HCT116 (cell line): Measurements from ENCODE around the gene CALD1. TPM values are rescaled to one million over a fixed set of nuclear protein-coding genes. Genes with fewer than 3 reads are reported as not detected.

Experiments
- ATAC-seq: fragments of 200-7000 bp; cut with Tn5 transposase; 2 replicates; pipeline ENCODE4 v1.9.1; 2020; ENCODE audit warnings: mild to moderate bottlenecking, moderate library complexity
- BruUV-seq: library from RNA; stranded (reverse); fragments of 400-500 nt; replicated peaks from 2 replicates; lab custom pipeline; 2021; lab: Mats Ljungman, UMichigan
- CTCF ChIA-PET: fragments of 300-600 bp; sonication (Branson Sonifier 250); formaldehyde crosslinking; loops from one replicate; lab custom pipeline; 2021; ENCODE audit warnings: antibody characterized with exemption; lab: Charles Lee
- POLR2A ChIA-PET: fragments of 300-600, 350-600 bp; sonication (Branson Sonifier 250); formaldehyde crosslinking; loops from one replicate; lab custom pipeline; 2021; ENCODE audit warnings: antibody characterized with exemption; lab: Charles Lee
- RAD21 ChIA-PET, 2 experiments: fragments of 300-600 bp; sonication (Branson Sonifier 250); formaldehyde crosslinking; loops; one replicate each; lab custom pipeline; 2023; ENCODE audit warnings: low total read pairs in 2 of 2; ENCODE audit not compliant: uncharacterized antibody in 2 of 2, unreplicated experiment in 2 of 2, low non-redundant PET in 1 of 2; lab: Charles Lee
- DNase-seq: peaks from one replicate; pipeline ENCODE4 v3.0.0-alpha.2; 2010; ENCODE audit warnings: low read depth, low spot score
- H2AFZ ChIP-seq: fragments of 200-600 bp; shearing (Covaris generic), sonication (generic); 2 replicates; pipeline ENCODE4 v1.6.1; 2017; ENCODE audit warnings: low read depth, mixed run types, mixed read lengths, antibody characterized with exemption, low read length; ENCODE audit not compliant: poor library complexity, severe bottlenecking
- H3K27ac ChIP-seq: 2 replicates; pipeline ENCODE4 v1.5.1; 2012; ENCODE audit warnings: low read depth, low read length
- H3K27me3 ChIP-seq: fragments of 200-600 bp; sonication (generic); 2 replicates; pipeline ENCODE4 v1.6.1; 2016; ENCODE audit warnings: mixed run types, low read length, mixed read lengths; ENCODE audit not compliant: insufficient read depth
- H3K36me3 ChIP-seq, 2 experiments: fragments of 200-500 bp in 1 of 2; fragments of 200-600 bp in 1 of 2; sonication (Bioruptor generic) in 1 of 2; sonication (generic) in 1 of 2; 2 replicates each; pipeline versions ENCODE4 v1.5.1 to v1.6.1; 2014 to 2016; ENCODE audit warnings: low read length in 2 of 2, inconsistent platforms in 1 of 2, mixed read lengths in 1 of 2, mixed run types in 1 of 2; ENCODE audit not compliant: insufficient read depth in 2 of 2, control insufficient read depth in 1 of 2
- H3K4me1 ChIP-seq, 2 experiments: fragments of 200-600 bp in 1 of 2; sonication (generic) in 1 of 2; 2 replicates each; pipeline versions ENCODE4 v1.5.1 to v1.6.1; 2012 to 2017; ENCODE audit warnings: low read length in 2 of 2, inconsistent platforms in 1 of 2, mild to moderate bottlenecking in 1 of 2, mixed read lengths in 1 of 2, mixed run types in 1 of 2, moderate library complexity in 1 of 2; ENCODE audit not compliant: insufficient read depth in 2 of 2, control insufficient read depth in 1 of 2
- H3K4me2 ChIP-seq: fragments of 200-600 bp; sonication (generic); 2 replicates; pipeline ENCODE4 v1.6.1; 2017; ENCODE audit warnings: mixed run types, low read length, mixed read lengths
- H3K4me3 ChIP-seq, 2 experiments: fragments of 200-600 bp in 1 of 2; sonication (generic) in 1 of 2; replicated peaks in 1 of 2; 2 replicates each; pipeline ENCODE4 v1.5.1; 2011 to 2016; ENCODE audit warnings: low read length in 2 of 2, control low read depth in 1 of 2, low read depth in 1 of 2, mild to moderate bottlenecking in 1 of 2, mixed read lengths in 1 of 2, mixed run types in 1 of 2
- H3K79me2 ChIP-seq: fragments of 200-600 bp; sonication (generic); 2 replicates; pipeline ENCODE4 v1.6.1; 2017; ENCODE audit warnings: mild to moderate bottlenecking, mixed run types, low read length, moderate library complexity, mixed read lengths; ENCODE audit not compliant: insufficient read depth
- H3K9ac ChIP-seq: fragments of 200-600 bp; sonication (generic); 2 replicates; pipeline ENCODE4 v1.6.1; 2016; ENCODE audit warnings: low read length, mixed read lengths
- H3K9me2 ChIP-seq: fragments of 200-600 bp; sonication (generic), shearing (Covaris generic); 2 replicates; pipeline ENCODE4 v1.6.1; 2017; ENCODE audit warnings: mixed run types, mild to moderate bottlenecking, moderate library complexity; ENCODE audit not compliant: insufficient read depth
- H3K9me3 ChIP-seq, 2 experiments: fragments of 200-500 bp in 1 of 2; fragments of 200-600 bp in 1 of 2; sonication (Bioruptor generic) in 1 of 2; sonication (generic) in 1 of 2; 2 replicates each; pipeline ENCODE4 v1.6.1; 2014 to 2017; ENCODE audit warnings: low read length in 2 of 2, mixed read lengths in 2 of 2, inconsistent platforms in 1 of 2, low read depth in 1 of 2, mild to moderate bottlenecking in 1 of 2, mixed run types in 1 of 2, moderate library complexity in 1 of 2; ENCODE audit not compliant: control insufficient read depth in 1 of 2, insufficient read depth in 1 of 2
- H4K20me1 ChIP-seq: fragments of 200-600 bp; sonication (generic), shearing (Covaris generic); 2 replicates; pipeline ENCODE4 v1.6.1; 2017; ENCODE audit warnings: mixed run types, mild to moderate bottlenecking, moderate library complexity; ENCODE audit not compliant: insufficient read depth
- CBX3 ChIP-seq: IDR thresholded peaks from 2 replicates; pipeline ENCODE4 v1.6.1; 2012; ENCODE audit warnings: low read depth
- CEBPB ChIP-seq: IDR thresholded peaks from 2 replicates; pipeline ENCODE4 v1.6.1; 2012; ENCODE audit warnings: low read depth
- EGR1 ChIP-seq: IDR thresholded peaks from 2 replicates; pipeline ENCODE4 v1.6.1; 2012; ENCODE audit warnings: low read depth
- ELF1 ChIP-seq: IDR thresholded peaks from 2 replicates; pipeline ENCODE4 v1.6.1; 2012; ENCODE audit warnings: low read depth, borderline replicate concordance
- EZH2 ChIP-seq: fragments of 200-600 bp; sonication (generic); IDR thresholded peaks from 2 replicates; pipeline ENCODE4 v1.6.1; 2017; ENCODE audit warnings: antibody characterized with exemption, mixed run types
- FOSL1 ChIP-seq: IDR thresholded peaks from 2 replicates; pipeline ENCODE4 v1.6.1; 2012; ENCODE audit warnings: low read depth
- JUND ChIP-seq: IDR thresholded peaks from 2 replicates; pipeline ENCODE4 v1.6.1; 2012
- MAX ChIP-seq: IDR thresholded peaks from 2 replicates; pipeline ENCODE4 v1.6.1; 2012
- POLR2A ChIP-seq: IDR thresholded peaks from 2 replicates; pipeline ENCODE4 v1.7.0; 2011; ENCODE audit warnings: borderline replicate concordance; ENCODE audit not compliant: insufficient read depth, insufficient read length; ENCODE audit errors: extremely low read depth
- POLR2AphosphoS5 ChIP-seq: IDR thresholded peaks from 2 replicates; pipeline ENCODE4 v1.6.1; 2011; ENCODE audit warnings: mild to moderate bottlenecking, low read depth, low read length, moderate library complexity
- RAD21 ChIP-seq: IDR thresholded peaks from 2 replicates; pipeline ENCODE4 v1.6.1; 2012; ENCODE audit warnings: low read depth, mild to moderate bottlenecking
- SIN3A ChIP-seq: IDR thresholded peaks from 2 replicates; pipeline ENCODE4 v1.6.1; 2012; ENCODE audit warnings: low read depth
- SP1 ChIP-seq: IDR thresholded peaks from 2 replicates; pipeline ENCODE4 v1.6.1; 2012; ENCODE audit warnings: low read depth
- SRF ChIP-seq: IDR thresholded peaks from 2 replicates; pipeline ENCODE4 v1.6.1; 2012; ENCODE audit warnings: low read depth
- TCF7L2 ChIP-seq: IDR thresholded peaks from 2 replicates; pipeline ENCODE4 v1.7.0; 2011; ENCODE audit warnings: borderline replicate concordance, inconsistent platforms; ENCODE audit not compliant: insufficient read depth, insufficient read length; ENCODE audit errors: extremely low read depth
- ZFX ChIP-seq: fragments of 450-650 bp; IDR thresholded peaks from 2 replicates; pipeline ENCODE4 v1.6.1; 2017
- ZNF274 ChIP-seq: fragments of 200-500 bp; sonication (Bioruptor generic); IDR thresholded peaks from 2 replicates; pipeline ENCODE4 v1.6.1; 2014; ENCODE audit warnings: mild to moderate bottlenecking, low read depth, low read length, inconsistent platforms
- intact Hi-C: fragments of 100-400 bp; cut with micrococcal nuclease; formaldehyde crosslinking; loops from 2 replicates; pipeline ENCODE4 v1.10.0; 2022
- total RNA-seq: library from RNA; stranded (reverse); gene quantifications from one replicate; pipeline ENCODE4 v1.2.1, GENCODE V29; 2021; ENCODE audit not compliant: unreplicated experiment
- TF ChIP-seq, protein P1 (sequence below): IDR thresholded peaks from 2 replicates; pipeline ENCODE4 v1.6.1; 2011; ENCODE audit warnings: mild to moderate bottlenecking, low read length, moderate library complexity; ENCODE audit not compliant: insufficient replicate concordance; ENCODE audit errors: extremely low read depth
- TF ChIP-seq, protein P2 (sequence below): IDR thresholded peaks from 2 replicates; pipeline ENCODE4 v1.6.1; 2012; ENCODE audit warnings: low read depth
- TF ChIP-seq, protein P3 (sequence below), 3 experiments: fragments of 200-600 bp in 1 of 3; sonication (generic) in 1 of 3; IDR thresholded peaks in 2 of 3; conservative IDR thresholded peaks in 1 of 3; 2 replicates each; pipeline ENCODE4 v1.5.1; 2012 to 2017; ENCODE audit warnings: low read depth in 2 of 3, low read length in 2 of 3, antibody characterized with exemption in 1 of 3, borderline replicate concordance in 1 of 3, control low read depth in 1 of 3, mild to moderate bottlenecking in 1 of 3, mixed read lengths in 1 of 3, mixed run types in 1 of 3, moderate library complexity in 1 of 3; ENCODE audit not compliant: insufficient read depth in 1 of 3

The CALD1 gene
- total RNA-seq, 1 experiment from 2014 or later: 66.8 TPM

DNA sequence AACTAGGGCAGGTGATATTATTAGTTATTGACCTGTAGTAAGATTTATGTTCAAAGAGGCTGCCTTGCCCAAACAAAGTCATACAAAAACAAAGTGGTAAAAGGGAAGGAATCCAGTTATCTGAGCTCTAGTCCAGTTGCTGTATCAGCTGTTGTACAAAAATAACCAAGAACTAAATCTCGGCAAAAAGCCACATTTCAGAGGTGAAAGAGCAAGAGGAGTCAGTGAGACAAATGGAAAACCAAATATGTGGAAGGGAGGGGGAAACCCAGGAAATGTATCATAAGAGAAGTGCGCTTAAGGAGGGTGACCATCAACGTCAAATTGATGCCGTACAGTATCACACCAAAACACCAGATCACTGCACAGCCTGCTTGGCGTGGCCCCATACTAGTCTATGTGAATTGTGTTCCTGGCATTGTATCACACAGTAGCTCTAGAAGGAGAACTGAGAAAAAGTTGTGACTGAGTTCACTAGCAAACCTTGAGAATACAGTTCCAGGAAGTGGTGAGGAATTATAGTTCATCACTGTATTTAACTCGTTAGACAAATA is 213.3 kb downstream of the CALD1 start:
- Histone ChIP-seq H3K4me1 (peaks cover 0 to under 1% of the 10 kb centered on the region in 2 experiments; a peak in 1 of 4 replicates), H3K27me3 (no peaks in the 10 kb centered on the region), H3K36me3 (0 out of 4 replicates have a peak, but pooled peaks cover 0 to 4% of the 10 kb centered on the region in 2 experiments), H3K9me2 (no peaks in the 10 kb centered on the region), H3K9ac (no peak overlapping the region), H4K20me1 (no peaks in the 10 kb centered on the region), H2AFZ (no peak overlapping the region), H3K27ac (no peak overlapping the region), H3K79me2 (peaks cover 7% of the 10 kb centered on the region), H3K9me3 (no peaks in the 10 kb centered on the region), H3K4me2 (no peak overlapping the region), H3K4me3 (no peak overlapping the region)
- TF ChIP-seq, protein P1, sequence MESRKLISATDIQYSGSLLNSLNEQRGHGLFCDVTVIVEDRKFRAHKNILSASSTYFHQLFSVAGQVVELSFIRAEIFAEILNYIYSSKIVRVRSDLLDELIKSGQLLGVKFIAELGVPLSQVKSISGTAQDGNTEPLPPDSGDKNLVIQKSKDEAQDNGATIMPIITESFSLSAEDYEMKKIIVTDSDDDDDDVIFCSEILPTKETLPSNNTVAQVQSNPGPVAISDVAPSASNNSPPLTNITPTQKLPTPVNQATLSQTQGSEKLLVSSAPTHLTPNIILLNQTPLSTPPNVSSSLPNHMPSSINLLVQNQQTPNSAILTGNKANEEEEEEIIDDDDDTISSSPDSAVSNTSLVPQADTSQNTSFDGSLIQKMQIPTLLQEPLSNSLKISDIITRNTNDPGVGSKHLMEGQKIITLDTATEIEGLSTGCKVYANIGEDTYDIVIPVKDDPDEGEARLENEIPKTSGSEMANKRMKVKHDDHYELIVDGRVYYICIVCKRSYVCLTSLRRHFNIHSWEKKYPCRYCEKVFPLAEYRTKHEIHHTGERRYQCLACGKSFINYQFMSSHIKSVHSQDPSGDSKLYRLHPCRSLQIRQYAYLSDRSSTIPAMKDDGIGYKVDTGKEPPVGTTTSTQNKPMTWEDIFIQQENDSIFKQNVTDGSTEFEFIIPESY: no peak
- TF ChIP-seq TCF7L2 (no peak), ZFX (no peak), SRF (no peak), ELF1 (no peak), EZH2 (no peak), CEBPB (no peak), POLR2AphosphoS5 (no peak), MAX (no peak), EGR1 (no peak), ZNF274 (no peak), POLR2A (no peak), FOSL1 (no peak), SP1 (no peak), RAD21 (no peak), SIN3A (no peak), JUND (no peak), CBX3 (no peak)
- TF ChIP-seq, protein P2, sequence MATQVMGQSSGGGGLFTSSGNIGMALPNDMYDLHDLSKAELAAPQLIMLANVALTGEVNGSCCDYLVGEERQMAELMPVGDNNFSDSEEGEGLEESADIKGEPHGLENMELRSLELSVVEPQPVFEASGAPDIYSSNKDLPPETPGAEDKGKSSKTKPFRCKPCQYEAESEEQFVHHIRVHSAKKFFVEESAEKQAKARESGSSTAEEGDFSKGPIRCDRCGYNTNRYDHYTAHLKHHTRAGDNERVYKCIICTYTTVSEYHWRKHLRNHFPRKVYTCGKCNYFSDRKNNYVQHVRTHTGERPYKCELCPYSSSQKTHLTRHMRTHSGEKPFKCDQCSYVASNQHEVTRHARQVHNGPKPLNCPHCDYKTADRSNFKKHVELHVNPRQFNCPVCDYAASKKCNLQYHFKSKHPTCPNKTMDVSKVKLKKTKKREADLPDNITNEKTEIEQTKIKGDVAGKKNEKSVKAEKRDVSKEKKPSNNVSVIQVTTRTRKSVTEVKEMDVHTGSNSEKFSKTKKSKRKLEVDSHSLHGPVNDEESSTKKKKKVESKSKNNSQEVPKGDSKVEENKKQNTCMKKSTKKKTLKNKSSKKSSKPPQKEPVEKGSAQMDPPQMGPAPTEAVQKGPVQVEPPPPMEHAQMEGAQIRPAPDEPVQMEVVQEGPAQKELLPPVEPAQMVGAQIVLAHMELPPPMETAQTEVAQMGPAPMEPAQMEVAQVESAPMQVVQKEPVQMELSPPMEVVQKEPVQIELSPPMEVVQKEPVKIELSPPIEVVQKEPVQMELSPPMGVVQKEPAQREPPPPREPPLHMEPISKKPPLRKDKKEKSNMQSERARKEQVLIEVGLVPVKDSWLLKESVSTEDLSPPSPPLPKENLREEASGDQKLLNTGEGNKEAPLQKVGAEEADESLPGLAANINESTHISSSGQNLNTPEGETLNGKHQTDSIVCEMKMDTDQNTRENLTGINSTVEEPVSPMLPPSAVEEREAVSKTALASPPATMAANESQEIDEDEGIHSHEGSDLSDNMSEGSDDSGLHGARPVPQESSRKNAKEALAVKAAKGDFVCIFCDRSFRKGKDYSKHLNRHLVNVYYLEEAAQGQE: no peak
- TF ChIP-seq, protein P3, sequence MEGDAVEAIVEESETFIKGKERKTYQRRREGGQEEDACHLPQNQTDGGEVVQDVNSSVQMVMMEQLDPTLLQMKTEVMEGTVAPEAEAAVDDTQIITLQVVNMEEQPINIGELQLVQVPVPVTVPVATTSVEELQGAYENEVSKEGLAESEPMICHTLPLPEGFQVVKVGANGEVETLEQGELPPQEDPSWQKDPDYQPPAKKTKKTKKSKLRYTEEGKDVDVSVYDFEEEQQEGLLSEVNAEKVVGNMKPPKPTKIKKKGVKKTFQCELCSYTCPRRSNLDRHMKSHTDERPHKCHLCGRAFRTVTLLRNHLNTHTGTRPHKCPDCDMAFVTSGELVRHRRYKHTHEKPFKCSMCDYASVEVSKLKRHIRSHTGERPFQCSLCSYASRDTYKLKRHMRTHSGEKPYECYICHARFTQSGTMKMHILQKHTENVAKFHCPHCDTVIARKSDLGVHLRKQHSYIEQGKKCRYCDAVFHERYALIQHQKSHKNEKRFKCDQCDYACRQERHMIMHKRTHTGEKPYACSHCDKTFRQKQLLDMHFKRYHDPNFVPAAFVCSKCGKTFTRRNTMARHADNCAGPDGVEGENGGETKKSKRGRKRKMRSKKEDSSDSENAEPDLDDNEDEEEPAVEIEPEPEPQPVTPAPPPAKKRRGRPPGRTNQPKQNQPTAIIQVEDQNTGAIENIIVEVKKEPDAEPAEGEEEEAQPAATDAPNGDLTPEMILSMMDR (IDR thresholded peaks at IDR 0.05 in 2 of 3, conservative IDR thresholded peaks at IDR 0.05 in 1 of 3; ENCODE audit: borderline replicate concordance in 1 of 3, insufficient read depth in 1 of 3, low read depth in 2 of 3, low read length in 2 of 3): no peak
- intact Hi-C loops: no loop called here
- ATAC-seq (no peak), DNase-seq (no peak)
- ChIA-PET RAD21 (no interaction called here), CTCF (no interaction called here), POLR2A (no interaction called here)
- no TSS peak for BruUV-seq
